Measurements from ENCODE around the gene FOCAD. TPM values are rescaled to one million over a fixed set of nuclear protein-coding genes. Genes with fewer than 3 reads are reported as not detected.

The FOCAD gene
- total RNA-seq, 1 donor from 2014 or later: 48.2 TPM

GRCh38 chr9:21031808-21032183 lies 347.7 kb downstream of the FOCAD start:
- DNase-seq (ENCODE audit: low read depth) (no peak), FAIRE-seq (no peak)
- H3K4me3 ChIP-seq (ENCODE audit: insufficient read depth, low read depth, low read length): peak overlapping the region; percentile 49
- H3K4me1 ChIP-seq (ENCODE audit: insufficient read depth, low read length): peaks cover 17% of the 10 kb centered on the region
- H2AFZ ChIP-seq (ENCODE audit: low read depth, low read length): peak overlapping the region; percentile 90
- peak overlapping the region; percentile 81 for H3K4me2 ChIP-seq (ENCODE audit: low read length)
- no peaks in the 10 kb centered on the region for H3K79me2 ChIP-seq (ENCODE audit: insufficient read depth, low read length)
- no peaks in the 10 kb centered on the region for H3K36me3 ChIP-seq (ENCODE audit: insufficient read depth, low read length)
- H3K27me3 ChIP-seq (ENCODE audit: insufficient read depth, low read length): no peaks in the 10 kb centered on the region
- no peaks in the 10 kb centered on the region for H4K20me1 ChIP-seq (ENCODE audit: insufficient read depth, low read length)
- no peak for TF ChIP-seq CTCF (IDR thresholded peaks at IDR 0.05; ENCODE audit: insufficient read depth, low read depth, low read length)
- no peak for TF ChIP-seq EZH2 (IDR thresholded peaks at IDR 0.05; ENCODE audit: insufficient read depth, low read length)
- peak overlapping the region; percentile 67 for H3K4me3 Mint-ChIP-seq (ENCODE audit: unreplicated experiment)
- no peak overlapping the region for H3K27ac ChIP-seq (ENCODE audit: low read depth, low read length)
- H3K27me3 Mint-ChIP-seq (ENCODE audit: low read depth, unreplicated experiment): peaks cover 3% of the 10 kb centered on the region
- peaks cover 10% of the 10 kb centered on the region for H3K4me1 Mint-ChIP-seq (ENCODE audit: low read depth, unreplicated experiment)
- no peaks in the 10 kb centered on the region for H3K9me3 Mint-ChIP-seq (ENCODE audit: unreplicated experiment)
- peak overlapping the region; percentile 39 for H3K9ac ChIP-seq (ENCODE audit: low read length)
- no peak overlapping the region for H3K27ac Mint-ChIP-seq (ENCODE audit: unreplicated experiment)
- H3K36me3 Mint-ChIP-seq (ENCODE audit: low read depth, unreplicated experiment): no peaks in the 10 kb centered on the region
- no peaks in the 10 kb centered on the region for H3K9me3 ChIP-seq (ENCODE audit: insufficient read depth, low read depth, low read length)

- Histone ChIP-seq H3K27me3 (ENCODE audit: insufficient read depth, low read length) (no peaks in the 10 kb centered on the region), H3K9me3 (ENCODE audit: insufficient read depth, low read depth, low read length) (no peaks in the 10 kb centered on the region), H3K4me3 (ENCODE audit: insufficient read depth, low read depth, low read length) (no peak overlapping the region), H3K36me3 (ENCODE audit: insufficient read depth, low read length) (no peaks in the 10 kb centered on the region), H3K4me1 (ENCODE audit: insufficient read depth, low read length) (no peaks in the 10 kb centered on the region), H3K27ac (ENCODE audit: low read depth, low read length) (no peak overlapping the region), H3K4me2 (ENCODE audit: low read length) (no peak overlapping the region), H4K20me1 (ENCODE audit: insufficient read depth, low read length) (no peaks in the 10 kb centered on the region), H3K79me2 (ENCODE audit: insufficient read depth, low read length) (no peaks in the 10 kb centered on the region), H2AFZ (ENCODE audit: low read depth, low read length) (no peak overlapping the region), H3K9ac (ENCODE audit: low read length) (no peak overlapping the region)
- Mint-ChIP-seq H3K4me1 (ENCODE audit: low read depth, unreplicated experiment) (no peaks in the 10 kb centered on the region), H3K4me3 (ENCODE audit: unreplicated experiment) (no peak overlapping the region), H3K36me3 (ENCODE audit: low read depth, unreplicated experiment) (no peaks in the 10 kb centered on the region), H3K27ac (ENCODE audit: unreplicated experiment) (no peak overlapping the region), H3K27me3 (ENCODE audit: low read depth, unreplicated experiment) (peaks cover 3% of the 10 kb centered on the region), H3K9me3 (ENCODE audit: unreplicated experiment) (no peaks in the 10 kb centered on the region)
- no peak for TF ChIP-seq CTCF (IDR thresholded peaks at IDR 0.05; ENCODE audit: insufficient read depth, low read depth, low read length)
- no peak for TF ChIP-seq EZH2 (IDR thresholded peaks at IDR 0.05; ENCODE audit: insufficient read depth, low read length)
- FAIRE-seq (no peak), DNase-seq (ENCODE audit: low read depth) (no peak)
These were observed 353.2 kb downstream of the FOCAD start for GRCh38 chr9:21037278-21037677.

- H3K9ac ChIP-seq (ENCODE audit: low read length): no peak overlapping the region
- Mint-ChIP-seq H3K4me1 (ENCODE audit: low read depth, unreplicated experiment) (no peaks in the 10 kb centered on the region), H3K9me3 (ENCODE audit: unreplicated experiment) (no peaks in the 10 kb centered on the region), H3K36me3 (ENCODE audit: low read depth, unreplicated experiment) (no peaks in the 10 kb centered on the region), H3K27me3 (ENCODE audit: low read depth, unreplicated experiment) (peaks cover 3% of the 10 kb centered on the region), H3K27ac (ENCODE audit: unreplicated experiment) (no peak overlapping the region), H3K4me3 (ENCODE audit: unreplicated experiment) (no peak overlapping the region)
- TF ChIP-seq CTCF (IDR thresholded peaks at IDR 0.05; ENCODE audit: insufficient read depth, low read depth, low read length) (no peak), EZH2 (IDR thresholded peaks at IDR 0.05; ENCODE audit: insufficient read depth, low read length) (no peak)
- no peak overlapping the region for H3K4me3 ChIP-seq (ENCODE audit: insufficient read depth, low read depth, low read length)
- no peak overlapping the region for H3K4me2 ChIP-seq (ENCODE audit: low read length)
- no peak overlapping the region for H3K27ac ChIP-seq (ENCODE audit: low read depth, low read length)
- no peaks in the 10 kb centered on the region for H3K9me3 ChIP-seq (ENCODE audit: insufficient read depth, low read depth, low read length)
- FAIRE-seq: no peak
- no peaks in the 10 kb centered on the region for H3K36me3 ChIP-seq (ENCODE audit: insufficient read depth, low read length)
- no peaks in the 10 kb centered on the region for H3K4me1 ChIP-seq (ENCODE audit: insufficient read depth, low read length)
- H2AFZ ChIP-seq (ENCODE audit: low read depth, low read length): no peak overlapping the region
- DNase-seq (ENCODE audit: low read depth): no peak
- H3K79me2 ChIP-seq (ENCODE audit: insufficient read depth, low read length): no peaks in the 10 kb centered on the region
- no peaks in the 10 kb centered on the region for H4K20me1 ChIP-seq (ENCODE audit: insufficient read depth, low read length)
- H3K27me3 ChIP-seq (ENCODE audit: insufficient read depth, low read length): no peaks in the 10 kb centered on the region
These were observed 355.2 kb downstream of the FOCAD start for GRCh38 chr9:21039302-21039701.
